Measurements from ENCODE around the gene C11orf91.
"Not testable (repeated sequence)": the region's sequence is repeated elsewhere in the genome, so short reads cannot be mapped to it uniquely, and the experiment has no call there.

Gene C11orf91

DNA sequence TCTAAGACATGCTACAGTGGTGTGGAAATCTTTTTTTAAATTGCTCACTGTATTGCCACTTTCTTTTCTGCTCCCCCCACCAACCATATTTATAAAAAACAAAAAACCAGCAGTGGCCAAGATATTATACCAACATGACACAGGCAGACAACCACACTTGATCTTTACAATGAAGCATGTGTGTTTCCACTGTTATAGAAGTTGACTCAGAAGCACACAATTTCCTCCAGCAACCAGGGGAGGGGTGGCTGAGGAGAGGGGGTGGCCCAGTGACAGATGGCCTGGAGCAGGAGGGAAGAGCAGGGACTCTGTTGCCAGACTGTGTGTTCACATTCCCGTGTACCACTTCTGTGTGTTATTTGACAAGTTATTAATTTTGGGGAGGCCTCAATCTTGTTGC lies 20.8 kb upstream of the C11orf91 start:
- DNase-seq = no peak

DNA sequence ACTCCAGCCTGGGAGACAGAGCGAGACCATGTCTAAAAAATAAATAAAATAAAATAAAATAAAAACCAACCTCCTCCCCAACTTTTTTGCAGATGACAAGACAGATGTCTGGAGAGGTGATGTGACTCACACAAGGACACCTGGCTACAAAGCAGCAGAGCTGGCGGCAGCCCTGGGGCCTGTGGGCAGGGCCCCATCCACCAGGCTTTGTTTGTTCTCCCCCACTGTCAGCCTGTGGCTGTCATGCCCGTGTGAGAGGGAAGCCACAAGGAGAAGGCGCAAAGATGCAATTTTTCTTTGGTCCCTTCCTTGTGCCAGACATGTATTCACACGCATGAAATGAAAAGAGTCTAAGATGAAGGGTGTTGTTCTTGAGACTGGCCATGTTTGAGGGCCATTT lies 19.0 kb upstream of the C11orf91 start:
- DNase-seq = no peak

DNA sequence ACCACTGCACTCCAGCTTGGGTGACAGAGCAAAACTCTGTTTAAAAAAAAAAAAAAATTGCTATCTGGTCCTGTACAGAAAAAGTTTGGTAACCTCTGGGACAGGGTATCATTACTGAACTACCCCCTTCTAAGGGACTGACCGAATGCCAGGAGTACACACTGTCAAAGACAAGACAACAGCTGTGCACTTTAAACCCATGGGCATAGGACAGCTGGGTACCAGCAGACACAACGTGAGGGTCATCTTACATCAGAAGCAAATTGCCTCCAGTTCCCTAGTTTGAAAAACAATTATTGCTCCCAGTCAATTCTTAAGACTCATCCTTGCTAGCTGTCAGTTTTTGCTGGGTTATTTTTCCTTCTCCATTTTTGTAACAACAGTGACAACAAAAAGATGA lies 17.8 kb upstream of the C11orf91 start:
- DNase-seq = no peak

DNA sequence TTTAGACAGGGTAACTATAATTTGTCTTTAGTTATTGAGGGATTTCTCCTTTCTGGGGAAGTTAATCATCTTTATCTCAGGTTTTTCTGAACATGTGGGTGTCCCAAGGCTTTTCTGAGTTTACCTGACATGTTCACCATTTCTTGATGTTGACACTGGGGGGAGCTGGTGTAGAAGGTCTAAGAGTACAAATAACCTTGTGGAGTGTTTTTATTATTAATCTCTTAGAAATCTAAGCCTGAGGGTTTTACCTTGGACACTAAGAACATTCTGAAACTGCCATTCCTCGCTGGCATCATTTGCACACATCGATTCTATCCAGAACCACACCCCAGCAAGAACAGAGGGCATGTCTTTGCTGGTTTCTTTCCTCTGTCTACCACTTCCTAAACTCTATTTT lies 15.6 kb upstream of the C11orf91 start:
- no peak for DNase-seq

GRCh38 chr11:33713856-33714398 lies 13.3 kb upstream of the C11orf91 start:
- no peak for DNase-seq

- no peak for DNase-seq
Measured at GRCh38 chr11:33713151-33713855, 12.7 kb upstream of the C11orf91 start.

DNA sequence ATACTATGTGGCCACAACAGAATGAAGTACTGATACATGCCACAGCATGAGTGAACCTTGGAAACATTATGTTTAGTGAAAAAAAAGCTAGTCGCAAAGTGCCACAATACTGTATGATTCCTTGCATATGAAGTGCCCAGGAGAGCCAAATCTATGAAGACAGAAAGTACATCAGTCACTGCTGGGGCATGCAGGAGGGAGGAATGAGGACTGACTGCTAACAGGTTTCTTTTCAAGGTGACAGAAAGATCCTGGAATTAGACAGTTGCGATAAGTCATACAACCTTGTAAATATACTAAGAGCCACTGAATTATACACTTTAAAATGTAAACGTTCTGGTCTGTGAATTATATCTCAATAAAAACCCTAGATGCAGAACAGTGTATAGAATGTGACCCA lies 11.8 kb upstream of the C11orf91 start:
- DNase-seq = no peak

DNA sequence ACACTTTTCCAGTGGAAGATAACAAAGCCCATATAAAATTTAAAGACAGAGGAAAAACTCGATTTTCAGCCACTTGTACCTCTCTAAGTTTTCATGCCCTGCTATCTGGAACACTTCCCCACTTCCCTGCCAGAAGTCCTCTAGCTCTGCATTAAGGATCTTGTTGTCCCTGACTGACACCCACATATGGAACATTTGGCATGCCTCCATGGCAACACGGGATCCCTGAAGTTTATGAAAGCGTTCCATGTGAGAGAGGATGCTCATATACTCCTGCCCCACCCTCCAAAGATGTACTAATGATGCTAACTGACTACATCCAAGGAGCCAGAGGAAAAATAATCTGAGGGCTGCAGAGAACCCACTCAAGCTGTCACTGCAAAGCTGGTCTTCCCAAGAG lies 8.8 kb upstream of the C11orf91 start:
- no peak for DNase-seq

DNA sequence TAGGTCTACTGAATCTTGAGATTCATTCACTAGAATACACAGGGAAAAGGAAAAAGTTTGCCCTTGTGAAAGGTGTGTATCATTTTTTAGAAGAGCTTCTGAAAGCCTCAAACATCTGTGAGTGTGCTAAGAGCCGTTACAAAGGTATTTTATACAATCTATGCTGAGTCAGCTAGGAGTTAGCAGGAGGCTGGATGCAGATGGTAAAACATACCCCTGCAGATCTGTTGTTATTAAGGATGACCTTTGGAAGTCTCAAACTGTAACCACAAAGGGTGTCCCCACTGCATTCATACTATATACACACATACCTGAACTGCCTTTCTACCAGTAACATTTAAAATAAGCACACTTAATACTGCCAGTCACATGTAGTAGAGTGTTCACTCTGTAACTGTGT lies 8.4 kb upstream of the C11orf91 start:
- no peak for DNase-seq

DNA sequence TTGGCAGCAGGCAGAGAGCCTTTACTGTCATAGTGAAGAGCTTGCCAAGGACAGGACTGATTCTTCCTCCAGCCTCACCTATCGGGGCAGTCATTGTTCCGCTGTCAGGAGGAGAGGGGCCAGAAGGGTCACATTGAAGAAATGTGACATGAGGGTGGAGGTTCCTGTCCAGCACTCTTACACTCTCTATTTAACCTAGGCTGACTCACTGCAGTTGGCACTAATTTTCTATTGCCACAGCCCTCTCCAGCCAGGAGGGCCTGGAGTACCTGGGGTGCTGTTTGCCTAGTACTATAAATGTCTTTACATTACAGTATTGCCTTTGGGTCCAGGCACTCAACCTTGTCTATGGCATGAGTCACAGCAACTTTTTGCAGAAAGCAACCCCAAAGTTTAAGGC lies 7.2 kb upstream of the C11orf91 start:
- DNase-seq = not testable (repeated sequence)

- no peak for DNase-seq
Measured at GRCh38 chr11:33706966-33707365, 6.3 kb upstream of the C11orf91 start.

DNA sequence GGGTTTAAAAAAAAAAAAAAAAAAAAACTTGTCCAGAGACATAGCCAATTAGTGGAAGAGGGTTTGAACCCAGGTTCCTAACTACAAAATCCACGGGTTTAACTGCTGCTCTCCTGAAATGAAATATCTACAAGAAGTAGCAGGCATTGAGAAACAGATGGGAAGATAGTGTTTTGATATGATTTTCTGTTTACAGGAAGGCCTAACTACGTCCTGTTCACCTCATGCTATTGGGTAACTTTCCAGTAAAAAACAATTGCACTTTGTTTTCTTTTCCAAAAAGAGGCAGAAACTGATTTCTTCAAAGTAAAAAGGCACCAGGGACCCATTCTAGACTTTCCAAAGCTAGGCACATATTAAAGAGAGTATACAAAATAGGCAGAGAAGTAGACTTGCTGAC lies 5.9 kb upstream of the C11orf91 start:
- DNase-seq = no peak

- DNase-seq = no peak
Measured at GRCh38 chr11:33704240-33705002, 3.8 kb upstream of the C11orf91 start.

DNA sequence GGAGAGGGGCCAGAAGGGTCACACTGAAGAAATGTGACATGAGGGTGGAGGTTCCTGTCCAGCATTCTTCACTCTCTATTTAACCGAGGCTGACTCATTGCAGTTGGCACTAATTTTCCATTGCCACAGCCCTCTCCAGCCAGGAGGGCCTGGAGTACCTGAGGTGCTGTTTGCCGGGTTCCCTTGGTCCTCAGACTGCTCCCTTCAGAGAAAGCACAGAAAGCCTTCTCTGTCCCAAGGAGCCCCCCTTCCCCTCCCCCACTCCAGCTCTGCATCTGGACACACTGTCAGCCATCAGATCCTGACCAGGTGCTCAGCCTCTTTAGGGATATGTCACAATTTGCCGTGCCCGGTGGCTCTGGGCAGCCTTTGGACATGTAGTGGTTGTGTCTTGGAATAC lies 3.2 kb upstream of the C11orf91 start:
- DNase-seq = peak; percentile 37

DNA sequence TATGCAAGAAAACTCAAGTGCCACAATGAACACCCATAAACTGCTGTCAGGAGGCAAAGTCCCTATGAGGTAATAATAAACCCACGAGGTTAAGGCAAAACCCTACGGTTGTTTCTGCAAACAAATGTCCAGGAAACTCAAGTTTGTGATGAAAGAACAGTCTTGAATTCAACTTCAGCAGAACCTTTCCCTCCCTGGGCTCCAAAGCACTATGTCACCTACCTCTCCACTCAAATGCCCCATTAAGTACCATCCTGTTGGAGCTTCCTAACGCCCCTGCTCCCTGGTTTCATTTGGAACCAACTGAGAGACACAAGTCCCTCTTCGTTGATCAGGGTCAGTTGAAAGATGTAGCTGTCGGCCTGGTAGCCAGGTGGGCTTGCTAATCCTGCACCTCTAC lies 2.6 kb upstream of the C11orf91 start:
- DNase-seq = no peak

DNA sequence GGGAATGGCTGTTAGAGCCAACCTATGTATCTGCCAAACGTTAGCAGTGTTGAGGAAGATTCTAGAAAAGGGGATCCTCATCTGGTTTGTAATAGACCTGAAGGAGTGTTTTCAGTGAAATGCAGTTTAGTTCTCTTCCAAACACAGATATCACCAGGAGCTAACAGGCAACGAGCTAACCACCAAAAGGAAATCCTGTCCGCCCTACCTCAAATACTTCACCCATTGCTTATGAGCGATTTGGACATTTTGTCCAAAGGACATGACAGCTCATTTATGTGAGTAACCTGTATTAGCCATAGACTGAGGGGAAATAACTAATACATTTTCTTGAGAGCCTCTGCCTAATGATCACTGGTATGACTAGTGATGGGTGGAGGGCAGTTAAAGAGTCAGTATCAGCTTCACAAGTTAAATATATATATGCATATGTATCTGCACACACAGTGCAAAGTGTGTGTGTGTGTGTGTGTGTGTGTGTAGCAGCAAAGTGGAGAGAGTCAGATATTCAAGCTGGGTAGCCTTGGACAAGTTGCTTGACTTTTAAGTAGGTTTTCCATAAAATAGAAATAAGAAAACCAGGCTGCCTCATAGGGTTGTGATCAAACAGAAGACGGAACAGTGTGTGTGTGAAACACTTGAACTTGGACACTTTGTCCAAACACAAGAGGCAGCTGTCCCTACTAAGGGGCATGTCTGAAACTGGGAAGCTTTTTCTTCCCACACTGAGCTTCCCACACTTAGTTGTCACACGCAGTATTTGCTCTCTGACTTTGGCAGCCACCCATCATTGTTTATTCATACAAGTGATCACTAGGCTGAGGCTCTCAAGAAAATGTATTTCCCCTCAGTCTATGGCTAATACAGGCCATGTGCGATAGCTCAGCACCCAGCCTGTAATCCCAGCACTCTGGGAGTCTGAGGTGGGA lies 940 bp upstream of the C11orf91 start:
- peak; percentile 56 for DNase-seq

DNA sequence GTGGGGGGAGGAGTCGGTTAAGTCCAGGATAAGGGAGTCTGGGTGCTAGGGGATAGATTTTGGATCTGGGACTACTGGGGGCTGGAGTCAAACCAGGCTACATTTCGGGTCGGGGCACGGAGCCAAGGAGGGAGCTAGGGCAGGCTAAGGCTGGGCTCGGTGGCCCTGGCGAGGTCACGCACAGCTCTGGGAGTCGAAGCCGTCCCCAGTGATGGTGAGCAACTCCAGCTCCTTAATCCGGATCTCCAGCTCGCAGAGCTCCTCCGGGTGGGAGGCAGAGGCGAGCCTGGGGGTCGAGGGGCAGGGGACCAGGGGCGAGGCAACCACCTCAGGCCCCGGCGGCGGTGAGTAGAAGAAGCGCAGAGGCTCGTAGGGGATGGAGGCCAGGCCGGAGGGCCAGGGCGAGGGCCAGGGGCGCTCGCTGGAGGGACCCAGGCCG lies 544 bp downstream of the C11orf91 start:
- no peak for DNase-seq

- no peak for DNase-seq
Measured at GRCh38 chr11:33699515-33700062, 1.0 kb downstream of the C11orf91 start.

- DNase-seq = no peak
Measured at GRCh38 chr11:33698921-33699320, 1.7 kb downstream of the C11orf91 start.

- DNase-seq = no peak
Measured at GRCh38 chr11:33697997-33698396, 2.6 kb downstream of the C11orf91 start.

DNA sequence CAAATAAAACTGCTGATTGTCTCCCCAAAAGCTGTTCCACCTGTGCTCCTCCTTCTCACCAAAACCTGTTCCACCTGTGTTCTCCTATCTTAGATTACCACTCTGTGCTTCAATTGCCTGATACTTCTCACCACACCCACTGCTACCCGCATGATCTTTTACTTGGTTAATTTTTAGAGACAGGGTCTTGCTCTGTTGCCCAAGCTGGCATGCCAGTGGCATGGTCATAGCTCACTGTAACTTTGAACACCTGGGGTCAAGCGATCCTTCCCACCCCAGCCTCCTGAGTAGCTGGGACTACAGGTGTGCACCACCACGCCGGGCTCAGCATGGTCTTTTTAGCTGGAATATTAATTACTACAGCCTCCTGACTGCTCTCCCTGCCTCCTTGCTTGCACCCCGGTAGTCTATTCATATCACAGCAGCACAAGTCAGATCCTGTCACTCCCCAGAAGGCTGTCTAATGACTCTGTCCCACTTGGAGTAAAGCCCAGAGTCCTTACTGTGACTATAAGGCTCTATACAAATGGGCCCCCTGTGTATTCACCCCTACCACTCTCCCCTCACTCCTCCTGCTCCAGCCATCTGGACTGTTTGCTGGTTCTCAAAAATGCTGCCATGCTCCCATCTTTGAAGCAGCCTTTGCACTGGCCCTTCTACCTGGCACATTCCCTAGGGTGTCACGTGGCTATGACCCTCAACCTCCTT lies 3.5 kb downstream of the C11orf91 start:
- DNase-seq = no peak

GRCh38 chr11:33696411-33696810 lies 4.2 kb downstream of the C11orf91 start:
- no peak for DNase-seq
